Renal cortical epithelial cell (primary cell): ENCODE data around the gene LRRN2. TPM values are rescaled to one million over a fixed set of nuclear protein-coding genes. Genes with fewer than 3 reads are reported as not detected.
"Not testable (repeated sequence)": the region's sequence is repeated elsewhere in the genome, so short reads cannot be mapped to it uniquely, and the experiment has no call there.

ENCODE experiments used
- DNase-seq: peaks from one replicate; pipeline ENCODE4 v3.0.0-alpha.2; 2011; ENCODE audit warnings: low read depth
- total RNA-seq: library from RNA; depleted of rRNA; stranded (reverse); fragments of >200 nt; gene quantifications from 2 replicates; pipeline ENCODE4 v1.2.3, GENCODE V29; 2014

LRRN2 gene
- total RNA-seq, result 0.35 and 8.1 TPM in 2 replicates

DNA sequence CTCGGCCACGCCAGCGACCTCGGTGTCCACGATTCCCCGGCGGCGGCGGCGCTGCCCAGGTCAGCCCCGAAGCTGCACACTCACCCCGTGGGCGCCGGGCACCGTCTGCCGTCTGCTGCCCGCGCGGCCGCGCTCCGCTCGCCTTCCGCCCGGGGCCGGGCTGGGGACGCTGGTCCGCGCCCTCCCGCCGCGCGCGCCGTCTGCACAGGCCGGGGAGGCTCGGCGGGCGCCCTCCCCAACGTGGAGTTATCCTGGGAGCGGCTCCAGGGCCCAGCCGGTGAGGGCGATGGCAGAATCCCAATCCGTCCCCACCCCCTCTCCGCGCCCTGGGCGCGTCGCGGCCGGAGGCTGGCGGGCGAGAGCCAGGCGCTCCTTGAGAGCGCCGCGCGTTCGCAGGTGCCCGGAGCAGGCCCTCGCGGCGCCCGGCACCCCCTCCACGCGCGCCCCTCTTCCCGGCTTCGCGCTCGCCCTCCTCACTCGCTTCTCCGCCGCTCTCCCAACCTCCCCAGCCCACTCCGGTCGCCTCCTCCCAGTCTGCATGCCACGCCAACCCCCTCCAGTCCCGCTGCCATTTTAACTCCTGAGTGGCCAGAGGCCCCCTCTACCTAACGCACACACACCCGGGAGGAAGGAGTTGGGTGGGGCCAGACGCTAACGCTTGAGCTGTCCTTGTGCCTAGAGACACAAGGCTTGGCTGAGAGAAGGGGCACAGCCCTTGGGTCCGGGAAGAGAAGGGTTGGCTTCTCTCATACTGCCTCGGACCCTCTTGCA lies at the start of gene LRRN2:
TSS of gene LRRN2 (minus strand) at position 503 of the 771 bp plus-strand sequence. CDS start 65,746 bp downstream, outside the sequence.
- DNase-seq, result no peak

DNA sequence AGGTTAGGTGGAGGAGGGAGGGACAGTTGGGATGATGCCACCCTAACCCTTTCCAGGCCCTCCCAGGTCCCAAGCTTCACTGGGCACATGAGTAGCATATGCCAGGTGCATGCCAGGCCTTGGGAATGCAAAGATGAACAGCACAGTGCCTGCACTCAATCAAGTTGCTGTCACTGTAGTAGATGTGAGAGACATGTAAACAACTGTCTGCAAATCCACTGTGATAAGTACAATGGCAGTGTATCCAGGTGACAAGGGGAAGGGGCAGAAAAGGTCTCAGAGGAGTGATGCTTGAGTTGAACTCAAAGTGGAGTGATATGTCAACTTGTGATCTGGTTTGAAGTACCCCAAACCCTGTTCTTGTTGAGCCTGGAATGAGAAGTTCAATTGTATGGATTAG lies 49.5 kb upstream of the LRRN2 start:
- DNase-seq, result no peak

DNA sequence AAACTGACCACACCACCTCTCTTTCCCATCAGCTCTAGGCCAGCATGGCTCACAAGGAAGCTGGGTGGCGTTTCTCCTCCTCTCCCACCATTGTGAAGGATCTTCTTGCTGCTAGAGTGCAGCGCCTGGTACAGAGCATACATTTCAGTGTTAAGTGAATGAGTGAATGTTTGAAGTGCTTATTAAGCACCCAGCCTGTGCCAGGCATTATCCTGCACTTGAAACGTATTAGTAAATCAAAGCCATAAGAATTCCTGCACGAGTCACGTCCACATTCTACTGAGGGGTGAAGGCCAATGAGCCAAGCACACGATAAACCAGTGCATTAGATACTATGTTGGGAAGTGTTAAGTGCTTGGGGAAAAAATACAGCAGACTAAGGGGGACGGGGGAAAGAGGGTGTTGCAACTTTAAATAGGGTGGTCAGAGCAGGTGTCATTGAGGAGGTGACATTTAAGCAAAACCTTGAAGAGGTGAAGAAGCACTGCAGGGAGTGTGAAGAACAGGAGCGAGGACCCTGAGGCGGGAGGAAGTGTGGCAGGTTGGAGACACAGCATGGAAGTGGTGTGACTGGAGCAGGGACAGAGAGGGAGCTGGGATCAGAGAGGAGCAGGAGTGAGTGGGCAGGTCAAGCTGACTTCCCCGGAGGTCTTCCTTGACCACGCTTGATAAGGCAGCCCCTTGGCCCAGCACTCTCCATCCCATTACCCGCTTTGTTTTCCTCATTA lies 48.5 kb upstream of the LRRN2 start:
- DNase-seq, result no peak

DNA sequence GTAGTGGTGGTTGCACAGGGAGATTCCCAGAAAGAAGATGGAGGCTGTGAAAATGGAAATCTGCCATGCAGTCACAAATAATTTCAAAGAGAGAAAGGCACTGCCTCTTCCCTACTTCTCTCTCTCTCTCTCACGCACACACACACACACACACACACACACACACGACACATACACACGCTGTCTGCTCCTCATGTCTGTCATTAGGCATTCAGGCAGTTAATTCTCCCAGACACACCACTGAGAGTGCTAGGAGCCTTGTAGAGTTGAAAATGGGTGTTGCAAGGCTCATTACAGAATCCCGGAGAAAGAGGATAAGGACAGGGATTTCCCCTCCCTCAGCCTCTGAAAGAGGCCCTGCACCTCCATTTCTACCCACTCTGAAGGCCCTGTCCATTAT lies 47.8 kb upstream of the LRRN2 start:
- no peak for DNase-seq

DNA sequence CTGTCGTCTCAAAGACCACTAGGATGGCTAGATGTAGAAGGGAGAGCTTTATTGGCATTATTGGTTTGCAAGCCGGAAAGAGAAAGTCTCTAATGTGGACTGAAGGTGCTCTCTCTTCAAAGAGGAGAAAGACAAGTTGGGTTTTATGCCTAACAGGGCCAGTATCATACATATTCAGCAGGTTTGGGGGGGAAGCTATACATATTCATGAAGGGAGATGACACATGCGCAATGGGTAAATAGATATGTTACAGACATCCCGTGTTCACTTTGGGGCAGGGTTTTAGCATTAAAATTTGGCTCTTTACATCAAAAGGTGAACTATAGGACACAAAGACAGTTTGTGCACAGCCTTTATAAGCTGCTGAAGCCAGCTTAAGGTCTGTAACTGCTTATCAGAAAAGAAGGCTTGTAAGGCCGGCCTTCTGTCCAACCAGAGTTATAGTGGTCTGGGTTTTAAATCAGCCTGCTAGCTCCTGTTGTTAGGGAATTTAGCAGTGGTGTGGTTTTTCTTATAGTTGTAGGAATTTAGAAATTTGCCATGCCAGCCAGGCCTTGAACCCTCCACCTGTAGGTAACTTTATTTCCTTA lies 46.5 kb upstream of the LRRN2 start:
- no peak for DNase-seq

DNA sequence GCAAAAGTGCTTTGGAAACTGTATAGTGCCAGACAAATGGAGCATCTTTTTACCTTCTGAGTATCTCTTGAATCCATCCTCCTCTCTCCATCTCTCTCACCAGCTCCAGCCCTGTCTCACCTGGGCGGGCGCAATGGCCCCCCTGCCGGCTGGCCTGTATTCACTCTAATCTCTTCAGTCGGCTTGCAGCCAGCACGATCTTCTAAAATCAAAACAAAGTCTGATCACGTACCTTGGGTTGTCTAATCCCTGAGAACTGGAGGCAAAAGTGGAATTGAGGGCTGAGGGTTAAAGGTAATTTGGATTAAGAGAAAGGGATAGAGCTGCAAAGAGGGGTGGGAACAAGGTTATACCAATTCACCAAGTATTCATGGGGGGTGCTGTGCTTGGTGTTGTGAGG lies 46.0 kb upstream of the LRRN2 start:
- DNase-seq, result no peak

DNA sequence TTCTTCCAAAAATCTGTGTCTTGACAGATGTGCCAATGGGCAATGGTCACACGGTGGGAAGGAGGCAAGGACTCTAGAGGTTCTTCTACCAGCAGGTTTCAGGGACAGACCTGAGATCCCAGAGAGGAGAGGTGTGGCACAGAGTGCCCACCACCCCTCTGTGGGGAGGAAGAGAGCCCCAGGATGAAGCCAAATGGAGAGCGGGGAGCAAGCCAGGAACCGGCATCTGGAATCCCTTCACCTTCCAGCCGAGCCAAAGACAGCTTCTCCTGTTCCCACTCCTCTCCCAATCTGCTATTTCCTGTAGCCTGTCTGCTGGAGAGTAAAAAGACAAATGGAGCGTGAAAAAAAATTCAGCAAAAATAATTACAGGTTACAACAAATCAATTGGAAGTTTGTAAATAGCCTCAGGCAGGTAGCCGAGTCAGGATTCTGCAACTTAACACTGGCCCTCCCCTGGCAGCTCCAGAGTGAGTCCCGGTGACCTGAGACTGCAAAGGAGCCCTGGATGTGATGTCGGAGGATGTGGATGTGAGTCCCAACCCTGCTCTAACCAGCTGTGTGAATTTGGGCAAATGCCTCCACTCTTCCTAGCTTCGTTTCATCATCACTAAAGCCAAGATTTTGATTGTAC lies 45.4 kb upstream of the LRRN2 start:
- DNase-seq, result peak; percentile 79

DNA sequence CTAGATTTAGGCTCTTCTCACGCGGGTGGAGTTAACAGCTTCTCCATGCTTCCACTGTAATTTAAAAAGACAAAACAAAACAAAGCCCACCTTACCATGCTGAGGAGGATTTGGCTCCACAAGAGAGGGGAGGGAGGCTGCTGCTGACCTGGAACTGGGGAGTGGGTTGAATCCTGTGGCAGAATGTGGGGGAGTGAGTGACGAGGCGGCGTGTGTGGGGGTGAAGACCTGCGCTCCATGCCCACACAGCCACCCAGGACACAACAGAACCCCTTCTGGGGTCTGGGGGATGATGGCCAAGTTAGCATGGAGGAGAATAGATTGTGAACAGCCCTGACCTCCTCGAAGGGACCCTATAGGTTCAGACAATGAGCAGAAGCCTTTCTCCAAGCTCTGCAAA lies 44.0 kb upstream of the LRRN2 start:
- DNase-seq, result no peak

DNA sequence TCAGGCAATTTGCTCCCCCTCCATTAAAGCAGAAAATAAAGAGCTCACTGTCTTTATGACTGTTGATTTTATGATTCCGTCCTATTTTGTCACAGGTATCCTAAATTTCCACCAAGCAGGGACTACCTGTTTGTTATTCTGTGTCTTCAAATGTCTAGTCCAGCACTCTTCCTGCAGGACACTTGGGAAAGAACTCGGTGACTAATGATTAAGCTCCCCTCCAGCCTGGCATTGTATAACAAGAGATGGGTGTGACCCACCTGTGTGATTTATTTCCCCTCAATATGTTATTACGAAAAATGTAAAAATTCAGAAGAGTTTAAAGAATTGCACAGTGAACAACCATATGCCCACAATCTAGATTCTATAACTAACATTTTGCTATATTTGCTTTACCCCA lies 42.9 kb upstream of the LRRN2 start:
- DNase-seq, result peak; percentile 52

DNA sequence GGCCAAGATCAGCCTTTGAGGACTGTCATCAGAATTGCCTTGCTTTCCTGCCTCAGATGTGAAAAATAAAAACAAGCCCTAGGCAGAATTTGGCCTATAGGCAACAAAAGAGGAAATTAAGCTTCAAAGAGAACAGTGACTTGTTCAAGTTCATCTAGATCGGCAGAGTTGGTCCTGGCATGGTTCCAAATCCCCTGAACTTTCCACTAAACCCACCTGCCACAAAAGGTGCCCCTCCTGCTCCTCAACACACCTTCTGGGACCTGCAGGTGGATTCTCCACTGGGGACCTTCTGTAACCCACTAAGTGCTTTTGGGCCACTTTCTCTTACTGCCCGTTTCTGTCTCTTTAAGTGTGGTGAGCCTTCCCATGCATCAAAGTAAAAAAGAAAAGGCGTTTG lies 42.5 kb upstream of the LRRN2 start:
- DNase-seq, result no peak

DNA sequence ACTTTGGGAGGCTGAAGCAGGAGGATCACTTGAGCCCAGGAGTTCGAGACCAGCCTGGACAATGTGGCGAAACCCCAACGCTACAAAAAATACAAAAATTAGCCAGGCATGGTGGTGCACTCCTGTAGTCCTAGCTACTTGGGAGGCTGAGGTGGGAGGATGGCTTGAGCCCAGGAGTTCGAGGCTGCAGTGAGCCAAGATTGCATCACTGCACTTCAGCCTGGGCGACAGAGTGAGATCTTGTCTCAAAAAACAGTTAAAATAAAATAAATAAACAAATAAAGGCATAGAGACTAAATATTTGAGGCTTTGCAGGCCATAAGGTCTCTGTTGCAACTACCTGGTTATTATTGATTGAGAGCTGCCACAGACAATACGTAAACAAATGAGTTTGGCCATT lies 41.9 kb upstream of the LRRN2 start:
- not testable (repeated sequence) for DNase-seq

DNA sequence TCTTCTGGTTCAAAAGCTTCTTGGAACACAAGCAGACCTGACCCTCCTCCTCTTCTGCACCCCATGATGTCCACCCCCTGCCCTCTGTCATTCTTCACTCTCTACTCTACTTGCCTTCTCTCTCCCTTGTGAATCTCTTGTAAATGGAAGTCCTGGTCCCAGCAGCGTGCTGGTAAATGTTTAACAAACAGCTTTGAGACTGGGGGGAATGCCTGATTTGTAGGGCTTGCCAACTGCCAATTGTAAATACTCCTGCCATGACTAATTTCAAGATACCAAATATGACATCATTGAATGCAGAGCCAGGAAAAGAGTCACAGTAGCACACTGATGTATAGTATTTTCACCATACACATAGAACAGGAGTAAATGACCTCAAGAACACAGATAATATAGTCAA lies 40.9 kb upstream of the LRRN2 start:
- DNase-seq, result peak; percentile 98

DNA sequence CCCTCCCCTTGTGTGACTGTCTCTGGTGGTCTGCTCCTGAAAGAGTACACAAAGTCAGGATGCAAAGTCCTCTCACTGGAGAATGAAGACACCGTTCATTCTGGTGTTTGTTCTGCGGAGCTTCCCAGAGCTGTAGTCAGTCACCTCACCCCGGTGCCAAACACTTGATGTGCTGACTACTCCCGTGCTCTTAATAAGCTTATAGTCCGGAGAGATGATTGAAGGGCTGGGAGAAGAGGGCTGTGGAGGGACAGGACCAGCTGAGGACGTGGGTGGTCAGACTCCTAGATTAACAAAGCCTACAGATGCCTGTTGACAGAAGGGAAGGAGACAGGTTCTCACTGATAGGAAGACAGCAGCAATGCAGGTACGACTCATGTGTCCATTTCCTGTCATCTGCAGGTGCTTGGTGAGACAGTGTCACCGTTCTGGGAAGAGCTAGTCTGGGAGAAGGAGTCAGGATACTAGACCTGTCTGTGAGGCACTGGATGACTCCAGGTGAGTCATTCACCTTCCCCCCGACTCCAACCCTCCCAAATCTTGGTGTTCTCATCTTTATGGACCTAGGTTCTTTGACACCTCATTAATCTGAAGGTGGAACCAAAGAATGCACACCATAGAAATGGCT lies 40.4 kb upstream of the LRRN2 start:
- DNase-seq, result peak; percentile 24

DNA sequence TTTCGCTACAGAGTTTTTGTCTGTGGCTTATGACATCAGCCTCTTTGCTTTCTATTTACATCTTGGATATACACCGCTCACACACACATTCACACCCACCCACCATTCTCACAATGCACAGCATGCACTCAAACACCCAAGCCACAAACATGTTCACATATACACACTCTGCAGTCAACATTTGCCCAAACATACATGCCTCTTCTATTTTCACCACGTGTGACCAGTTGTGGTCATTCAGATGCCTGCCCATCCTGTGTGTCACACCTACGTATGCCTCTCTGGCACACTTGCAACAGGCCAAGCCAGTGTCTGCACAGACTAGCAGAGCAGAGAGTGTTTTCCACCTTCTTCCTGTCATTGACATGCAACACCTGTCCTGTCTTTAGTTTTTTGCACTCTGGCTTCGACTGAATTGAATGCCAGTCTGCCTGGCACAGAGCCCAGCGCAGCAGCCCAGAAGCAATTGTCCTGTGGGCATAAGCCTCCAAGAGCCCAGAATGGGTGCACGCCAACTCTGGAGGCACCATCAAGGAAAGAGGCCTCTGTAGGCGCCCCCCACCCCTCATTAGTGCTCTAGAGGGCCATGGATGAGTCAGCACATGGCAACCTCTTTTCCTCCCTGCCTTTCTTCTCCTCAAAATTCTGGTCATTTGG lies 37.7 kb upstream of the LRRN2 start:
- DNase-seq, result no peak

DNA sequence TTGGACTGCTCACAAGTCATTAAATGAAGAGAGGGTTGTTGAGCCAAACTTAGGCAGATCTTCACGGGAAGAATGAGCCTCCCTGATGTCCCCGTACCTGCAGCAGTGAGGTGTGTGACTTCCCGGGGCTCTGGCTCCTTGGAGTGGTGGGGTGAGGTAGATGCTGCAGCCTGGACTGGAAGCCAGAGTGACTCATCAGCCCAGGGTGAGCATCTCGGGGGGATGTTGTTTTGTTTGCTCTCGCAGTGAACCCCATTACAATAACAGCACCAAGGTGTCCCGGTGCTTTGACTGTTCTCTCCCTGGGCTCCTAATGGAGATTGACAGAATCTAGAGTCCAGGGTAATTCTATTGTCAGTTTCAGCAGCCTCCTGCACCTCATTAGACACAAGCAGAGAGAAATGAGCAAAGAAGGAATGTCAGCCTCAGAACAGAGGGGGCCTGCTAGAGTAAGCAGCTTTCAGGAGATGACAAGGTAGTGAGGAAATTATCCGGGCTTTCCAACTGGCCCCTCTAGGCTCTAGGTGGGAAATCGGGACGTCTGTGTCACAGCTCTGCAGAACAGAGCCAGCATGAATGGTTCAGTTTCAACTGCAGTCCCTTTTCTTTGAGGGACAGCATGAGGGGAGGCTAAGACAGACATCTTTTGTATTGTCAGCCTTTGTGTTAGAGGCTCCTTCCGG lies 36.0 kb upstream of the LRRN2 start:
- no peak for DNase-seq

DNA sequence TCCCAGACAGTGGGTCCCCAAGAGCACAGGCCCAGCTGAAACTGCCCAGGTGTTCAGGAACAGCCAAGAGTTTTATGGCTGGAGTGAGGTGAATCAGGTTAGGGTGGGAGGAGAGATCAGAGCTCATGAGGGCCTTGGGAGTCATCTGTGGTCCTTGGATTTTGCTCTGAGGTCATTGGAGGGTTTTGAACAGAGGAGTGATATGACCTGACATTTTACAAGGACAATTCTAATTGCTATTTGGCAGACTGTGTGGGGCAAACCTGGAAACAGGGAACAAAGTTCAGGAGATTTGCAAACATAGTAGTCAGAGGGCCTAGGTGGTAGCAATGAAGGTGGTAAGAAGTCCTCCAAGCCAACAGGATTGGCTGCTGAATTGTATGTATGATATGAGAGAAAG lies 31.1 kb upstream of the LRRN2 start:
- no peak for DNase-seq

DNA sequence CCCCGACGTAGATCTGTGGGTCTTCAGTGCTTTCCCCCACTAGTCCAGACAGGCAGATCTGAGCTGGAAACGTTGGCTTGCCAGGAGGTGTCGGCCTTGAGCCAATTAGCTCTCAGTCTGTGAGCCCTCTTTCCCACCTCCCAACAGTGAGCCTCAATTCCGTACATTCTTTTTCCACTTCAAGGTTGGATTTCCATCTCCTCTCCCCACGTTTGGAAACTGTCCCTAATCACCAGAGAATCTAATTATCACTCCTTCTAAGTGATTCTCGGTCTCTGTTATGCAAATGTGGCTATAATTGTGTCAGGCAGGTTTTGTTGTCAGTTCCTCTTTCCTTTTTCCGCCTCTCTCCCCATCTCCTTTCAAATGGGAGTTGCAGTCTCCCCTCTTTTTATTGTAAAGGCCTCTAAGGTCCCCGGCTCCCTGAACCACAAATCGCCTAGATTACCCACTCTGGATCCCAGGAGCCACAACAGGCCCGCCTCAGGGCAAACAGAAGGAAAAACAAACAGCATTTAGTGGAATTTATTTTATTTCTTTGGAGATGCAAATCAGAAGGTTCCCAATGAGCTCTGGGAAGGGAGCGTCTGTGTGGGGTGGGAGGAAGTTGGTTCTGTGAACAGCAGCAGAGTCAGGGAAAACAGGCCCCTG lies 29.4 kb upstream of the LRRN2 start:
- no peak for DNase-seq

DNA sequence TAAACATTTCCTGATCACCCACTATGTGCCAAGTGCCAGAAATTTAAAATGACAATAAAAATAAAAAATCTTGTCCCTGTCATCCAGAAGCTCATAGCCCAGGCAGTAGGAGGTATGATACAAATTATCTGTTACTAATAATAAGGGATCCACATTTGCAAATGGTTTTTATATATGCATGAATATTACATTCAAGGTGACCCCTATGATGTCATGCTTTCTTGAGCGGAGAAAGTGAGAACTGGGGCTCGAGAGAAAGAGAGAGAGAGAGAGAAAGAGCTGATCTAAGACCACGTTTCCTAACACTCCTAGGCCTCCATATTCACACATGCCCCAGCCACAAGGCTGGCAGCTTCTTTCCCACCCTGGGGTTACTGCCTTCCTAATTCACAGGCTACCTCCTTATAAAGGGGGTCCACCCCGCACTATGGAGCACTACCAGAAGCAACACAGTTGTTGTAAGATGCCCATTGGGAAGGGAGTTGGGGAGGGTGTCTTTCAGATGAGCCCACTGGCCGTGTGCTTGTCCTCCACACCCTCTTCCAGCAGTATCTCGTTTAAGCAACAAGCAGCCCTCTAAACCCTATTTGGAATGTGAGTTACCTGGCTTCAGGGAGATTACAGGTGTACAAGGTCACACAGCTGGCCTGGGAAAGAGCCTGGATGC lies 28.8 kb upstream of the LRRN2 start:
- no peak for DNase-seq

DNA sequence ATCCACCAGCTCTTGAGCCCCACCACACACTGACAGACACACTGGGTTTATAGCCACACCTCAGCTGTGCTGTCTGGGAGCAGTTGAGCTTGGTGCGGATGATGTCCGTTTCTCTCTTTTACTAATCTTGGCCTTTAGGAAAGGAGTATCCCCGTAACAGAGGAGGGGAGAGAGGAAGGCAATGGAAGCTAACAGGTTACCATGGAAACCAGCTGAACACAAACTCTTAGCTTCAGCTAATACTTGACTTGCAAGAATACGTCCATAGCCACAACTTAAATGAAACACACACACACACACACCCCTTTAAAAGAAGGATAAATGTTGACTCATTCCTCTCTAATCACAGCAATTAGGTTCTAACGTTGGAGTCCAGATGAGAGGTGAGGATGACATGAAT lies 28.0 kb upstream of the LRRN2 start:
- DNase-seq, result no peak
